Measurements from ENCODE around the gene GPR27. TPM values are rescaled to one million over a fixed set of nuclear protein-coding genes. Genes with fewer than 3 reads are reported as not detected.

The GPR27 gene
- total RNA-seq, 2 donors from 2014 or later: 0.54 to 1.3 TPM

- H3K4me1 ChIP-seq (ENCODE audit: control insufficient read depth in 1 of 2, low read depth in 2 of 2): no peaks in the 10 kb centered on the region
- ATAC-seq (ENCODE audit: insufficient number of reproducible peaks, low FRiP score, low read depth) (no peak), DNase-seq (ENCODE audit: low spot score) (no peak)
- no peak overlapping the region for H3K27ac ChIP-seq
- H3K9me3 ChIP-seq: no peaks in the 10 kb centered on the region
- H3K4me3 ChIP-seq: peak overlapping the region; percentile 58
- H3K27me3 ChIP-seq (replicated peaks; ENCODE audit: insufficient read depth): no peaks in the 10 kb centered on the region
- TF ChIP-seq CTCF (IDR thresholded peaks at IDR 0.05): no peak
- H3K36me3 ChIP-seq: no peaks in the 10 kb centered on the region
These were observed 589 bp upstream of the GPR27 start for GRCh38 chr3:71752831-71753700.

- Histone ChIP-seq H3K4me1 (ENCODE audit: control insufficient read depth in 1 of 2, low read depth in 2 of 2) (no peaks in the 10 kb centered on the region), H3K9me3 (no peaks in the 10 kb centered on the region), H3K27ac (no peak overlapping the region), H3K4me3 (peak overlapping the region; percentile 59), H3K36me3 (no peaks in the 10 kb centered on the region), H3K27me3 (replicated peaks; ENCODE audit: insufficient read depth) (no peaks in the 10 kb centered on the region)
- no peak for DNase-seq (ENCODE audit: low spot score)
- ATAC-seq (ENCODE audit: insufficient number of reproducible peaks, low FRiP score, low read depth): no peak
- TF ChIP-seq CTCF (IDR thresholded peaks at IDR 0.05): no peak
These were observed 1.1 kb downstream of the GPR27 start for GRCh38 chr3:71754610-71755253.

- Histone ChIP-seq H3K4me3 (no peak overlapping the region), H3K36me3 (no peaks in the 10 kb centered on the region), H3K27ac (no peak overlapping the region), H3K4me1 (ENCODE audit: control insufficient read depth in 1 of 2, low read depth in 2 of 2) (no peaks in the 10 kb centered on the region), H3K9me3 (no peaks in the 10 kb centered on the region), H3K27me3 (replicated peaks; ENCODE audit: insufficient read depth) (no peaks in the 10 kb centered on the region)
- DNase-seq (ENCODE audit: low spot score) (no peak), ATAC-seq (ENCODE audit: insufficient number of reproducible peaks, low FRiP score, low read depth) (no peak)
- no peak for TF ChIP-seq CTCF (IDR thresholded peaks at IDR 0.05)
These were observed 4.4 kb downstream of the GPR27 start for GRCh38 chr3:71758091-71758490.

GRCh38 chr3:71759401-71759800, 5.7 kb downstream of the GPR27 start:
- H3K4me3 ChIP-seq: no peak overlapping the region
- ATAC-seq (ENCODE audit: insufficient number of reproducible peaks, low FRiP score, low read depth) (no peak), DNase-seq (ENCODE audit: low spot score) (no peak)
- no peaks in the 10 kb centered on the region for H3K27me3 ChIP-seq (replicated peaks; ENCODE audit: insufficient read depth)
- H3K36me3 ChIP-seq: no peaks in the 10 kb centered on the region
- H3K4me1 ChIP-seq (ENCODE audit: control insufficient read depth in 1 of 2, low read depth in 2 of 2): no peaks in the 10 kb centered on the region
- H3K27ac ChIP-seq: no peak overlapping the region
- no peak for TF ChIP-seq CTCF (IDR thresholded peaks at IDR 0.05)
- no peaks in the 10 kb centered on the region for H3K9me3 ChIP-seq

- TF ChIP-seq CTCF (IDR thresholded peaks at IDR 0.05): no peak
- DNase-seq (ENCODE audit: low spot score) (no peak), ATAC-seq (ENCODE audit: insufficient number of reproducible peaks, low FRiP score, low read depth) (no peak)
- no peaks in the 10 kb centered on the region for H3K27me3 ChIP-seq (replicated peaks; ENCODE audit: insufficient read depth)
- H3K4me3 ChIP-seq: no peak overlapping the region
- H3K9me3 ChIP-seq: no peaks in the 10 kb centered on the region
- H3K4me1 ChIP-seq (ENCODE audit: control insufficient read depth in 1 of 2, low read depth in 2 of 2): no peaks in the 10 kb centered on the region
- no peak overlapping the region for H3K27ac ChIP-seq
- no peaks in the 10 kb centered on the region for H3K36me3 ChIP-seq
These were observed 6.5 kb downstream of the GPR27 start for GRCh38 chr3:71760140-71760539.

All from thoracic aorta (tissue), 2 donors.